Retinal pigment epithelial cell (primary cell): ENCODE measurements around the gene PACS1.

Experiments
- DNase-seq: peaks from one replicate; pipeline ENCODE4 v3.0.0-alpha.2; 2010; ENCODE audit warnings: low read depth
- H3K4me3 ChIP-seq: 2 replicates; pipeline ENCODE4 v1.5.1; 2011; ENCODE audit warnings: mild to moderate bottlenecking, low read length, control low read depth, moderate library complexity
- TF ChIP-seq, protein P1 (sequence below): conservative IDR thresholded peaks from 2 replicates; pipeline ENCODE4 v1.5.1; 2011; ENCODE audit warnings: low read depth, low read length, control low read depth, inconsistent platforms

Gene PACS1

DNA sequence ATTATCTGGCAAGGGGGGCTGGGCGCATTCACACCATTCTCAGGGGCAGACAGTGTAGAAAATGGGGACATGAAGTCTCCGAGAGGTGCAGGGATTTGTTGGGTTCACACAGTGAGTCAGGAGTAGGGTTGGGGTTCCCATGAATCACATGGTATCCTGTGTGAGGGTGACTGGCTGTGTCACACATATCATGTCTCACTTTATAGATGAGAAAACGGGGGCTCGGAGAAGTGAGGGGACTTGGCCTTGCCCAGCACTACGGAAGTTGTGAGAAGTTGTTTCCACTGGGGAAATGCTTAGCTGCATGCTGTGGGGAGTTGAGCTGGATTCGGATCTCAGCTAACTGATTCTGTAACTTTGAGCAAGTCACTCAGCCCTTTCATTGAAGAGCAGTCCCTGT, 25.3 kb upstream of the PACS1 start:
- no peak for DNase-seq
- H3K4me3 ChIP-seq, result no peak overlapping the region
- TF ChIP-seq, protein P1, sequence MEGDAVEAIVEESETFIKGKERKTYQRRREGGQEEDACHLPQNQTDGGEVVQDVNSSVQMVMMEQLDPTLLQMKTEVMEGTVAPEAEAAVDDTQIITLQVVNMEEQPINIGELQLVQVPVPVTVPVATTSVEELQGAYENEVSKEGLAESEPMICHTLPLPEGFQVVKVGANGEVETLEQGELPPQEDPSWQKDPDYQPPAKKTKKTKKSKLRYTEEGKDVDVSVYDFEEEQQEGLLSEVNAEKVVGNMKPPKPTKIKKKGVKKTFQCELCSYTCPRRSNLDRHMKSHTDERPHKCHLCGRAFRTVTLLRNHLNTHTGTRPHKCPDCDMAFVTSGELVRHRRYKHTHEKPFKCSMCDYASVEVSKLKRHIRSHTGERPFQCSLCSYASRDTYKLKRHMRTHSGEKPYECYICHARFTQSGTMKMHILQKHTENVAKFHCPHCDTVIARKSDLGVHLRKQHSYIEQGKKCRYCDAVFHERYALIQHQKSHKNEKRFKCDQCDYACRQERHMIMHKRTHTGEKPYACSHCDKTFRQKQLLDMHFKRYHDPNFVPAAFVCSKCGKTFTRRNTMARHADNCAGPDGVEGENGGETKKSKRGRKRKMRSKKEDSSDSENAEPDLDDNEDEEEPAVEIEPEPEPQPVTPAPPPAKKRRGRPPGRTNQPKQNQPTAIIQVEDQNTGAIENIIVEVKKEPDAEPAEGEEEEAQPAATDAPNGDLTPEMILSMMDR, result no peak

DNA sequence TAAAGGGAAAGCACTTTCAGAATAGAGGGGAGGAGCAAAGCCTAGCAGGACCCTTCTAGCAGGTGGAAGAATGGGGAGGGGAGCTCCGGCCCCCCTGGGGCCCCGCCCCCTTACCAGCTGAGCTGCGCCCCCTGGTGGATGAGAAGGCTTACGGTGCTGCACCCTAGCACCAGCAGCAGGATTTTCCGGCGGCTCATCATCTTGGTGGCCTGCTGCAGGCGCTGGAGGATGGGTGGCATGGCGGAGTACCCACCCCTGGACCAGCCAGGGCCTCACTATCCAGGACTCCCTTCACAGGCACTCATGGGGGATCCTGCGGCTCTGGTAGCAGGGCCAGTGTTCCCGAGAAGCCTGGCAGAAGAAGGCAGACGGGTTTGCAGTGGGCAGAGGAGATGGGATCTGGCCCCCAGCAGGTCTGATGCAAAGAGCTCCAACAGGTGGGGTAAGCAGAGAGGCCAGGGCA, 24.9 kb upstream of the PACS1 start:
- TF ChIP-seq, protein P1, result peak; percentile 95
- H3K4me3 ChIP-seq, result no peak overlapping the region
- DNase-seq, result no peak

DNA sequence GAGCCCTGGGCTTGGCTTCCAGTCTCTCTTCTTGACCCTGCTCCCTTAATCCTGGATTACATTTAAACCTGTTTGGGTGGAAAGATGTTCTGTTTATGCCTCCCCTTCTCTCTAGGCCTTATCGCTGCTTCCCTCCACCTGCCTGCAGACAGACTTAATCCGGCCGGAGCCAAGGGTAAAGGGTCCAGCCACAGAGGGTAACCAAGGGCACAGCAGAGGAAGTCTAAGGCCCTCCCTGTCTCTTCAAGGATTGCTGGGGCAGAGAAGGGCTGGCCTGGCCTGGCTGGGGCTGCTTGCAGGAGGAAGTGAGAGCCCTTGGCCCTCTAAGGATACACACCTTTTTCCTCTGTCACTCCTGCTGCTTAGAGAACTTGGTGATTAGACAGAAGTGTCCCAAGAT, 23.2 kb upstream of the PACS1 start:
- no peak overlapping the region for H3K4me3 ChIP-seq
- DNase-seq, result no peak
- TF ChIP-seq, protein P1, result no peak

DNA sequence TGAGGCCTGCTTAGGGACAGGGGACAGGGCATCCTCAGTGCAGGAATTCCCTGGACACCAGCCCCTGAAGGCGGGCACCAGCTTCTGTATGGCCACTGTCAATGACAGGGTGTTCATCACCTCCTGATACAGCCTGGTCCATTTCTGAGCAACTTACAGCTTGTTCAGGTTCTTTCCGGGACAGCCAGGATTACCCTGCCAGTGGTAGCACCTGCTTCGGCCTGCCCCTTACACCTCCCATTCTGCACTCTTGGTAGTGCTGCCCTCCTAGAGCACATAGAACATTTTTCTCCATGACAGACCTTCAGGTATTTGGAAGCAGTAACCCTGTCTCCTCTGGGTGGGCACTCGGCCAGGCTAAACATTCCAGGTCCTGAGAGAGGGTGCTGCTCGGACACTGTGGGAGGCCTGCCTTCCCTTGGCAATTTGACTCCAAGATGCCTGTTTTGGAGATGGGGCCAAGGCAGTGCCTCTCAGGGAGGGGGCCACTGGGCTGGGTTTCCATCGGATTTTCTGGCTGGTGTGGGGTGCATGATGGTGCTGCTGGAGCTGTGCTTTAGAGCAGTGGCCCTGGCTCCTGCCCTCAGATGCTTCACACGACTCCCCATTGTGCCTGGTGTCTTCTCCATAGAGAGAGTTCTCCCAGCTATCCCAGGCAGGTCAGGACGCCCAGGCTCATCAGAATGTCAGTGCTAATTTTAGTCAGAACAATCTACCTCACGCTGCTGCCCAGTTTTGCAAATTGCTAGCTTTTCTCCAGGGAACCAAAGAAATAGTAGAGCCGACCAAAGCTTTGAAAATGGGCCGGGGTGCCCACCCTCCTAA, 22.3 kb upstream of the PACS1 start:
- no peak overlapping the region for H3K4me3 ChIP-seq
- TF ChIP-seq, protein P1, result no peak
- no peak for DNase-seq

DNA sequence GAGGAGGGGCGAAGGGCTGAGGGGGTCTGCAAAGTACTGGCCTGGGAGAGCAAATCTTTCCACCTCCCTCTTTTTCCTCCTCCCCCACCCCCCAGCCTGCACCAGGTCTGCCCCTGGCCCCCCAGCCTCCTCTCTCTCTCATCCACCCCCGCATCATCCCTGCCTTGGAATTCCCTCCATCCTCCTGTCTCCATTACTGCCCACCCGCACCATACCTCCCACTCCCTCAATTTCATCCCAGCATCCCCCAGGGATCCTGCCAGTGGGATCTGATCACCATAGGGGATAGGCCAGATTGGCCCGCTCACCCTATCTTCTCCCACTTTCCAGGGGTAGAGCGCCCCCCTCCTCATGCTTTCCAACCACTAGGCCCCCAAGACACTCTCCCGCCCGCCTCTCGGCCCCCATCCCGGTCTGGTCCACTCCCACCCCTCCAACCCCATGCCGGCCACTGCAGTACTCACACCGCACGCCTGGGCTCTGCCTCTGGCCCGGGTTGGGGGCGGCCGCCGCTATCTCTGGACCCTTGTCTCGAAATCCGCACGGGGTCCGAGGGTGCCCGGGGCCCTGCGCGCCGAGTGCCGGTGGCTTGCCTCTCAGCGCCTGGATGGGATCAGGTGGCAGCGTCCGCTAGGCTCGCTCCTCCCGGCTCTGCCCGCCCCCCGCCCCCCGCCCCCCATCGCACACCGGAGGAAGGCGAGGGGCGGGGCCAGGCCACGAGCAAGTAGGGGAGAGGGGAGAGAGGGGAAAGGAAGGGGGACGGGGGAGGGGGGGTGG, 21.3 kb upstream of the PACS1 start, which contains the start of gene GAL3ST3:
Gene GAL3ST3, minus strand, starts transcription at position 615 of the 777 bp plus-strand sequence. CDS start 3,746 bp downstream, outside the sequence.
- TF ChIP-seq, protein P1, result no peak
- no peak for DNase-seq
- peak within 1 kb of the TSS; percentile 47 for H3K4me3 ChIP-seq

DNA sequence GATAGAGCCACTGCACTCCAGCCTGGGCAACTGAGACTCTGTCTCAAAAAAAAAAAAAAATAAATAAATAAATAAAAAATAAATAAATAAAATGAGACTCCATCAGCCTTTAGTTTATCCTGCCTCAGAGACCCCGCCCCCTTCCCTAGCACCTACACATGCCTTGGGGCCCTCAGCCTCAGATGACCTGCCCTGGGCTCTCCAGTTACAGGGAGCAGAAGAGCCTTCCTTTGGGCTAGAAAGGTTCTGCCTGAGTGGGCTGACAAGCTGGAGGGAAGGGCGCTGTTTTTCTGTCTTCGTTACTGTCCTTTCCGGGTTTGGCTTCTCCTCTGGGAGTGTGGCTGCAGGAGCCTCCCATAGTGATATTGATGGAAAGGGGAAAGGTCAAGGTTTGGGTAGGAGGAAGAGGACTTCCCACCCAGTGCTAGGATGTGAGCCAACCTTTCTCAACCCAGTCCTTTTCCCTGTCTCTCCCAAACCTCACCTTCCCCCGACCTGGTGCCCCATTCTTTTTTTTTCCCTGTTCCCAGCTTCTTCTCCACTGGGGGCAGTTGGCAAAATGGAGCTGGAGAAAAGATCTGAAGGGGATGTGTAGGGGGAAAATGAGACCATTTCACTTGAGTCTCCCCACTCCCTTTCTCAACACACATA, 19.4 kb upstream of the PACS1 start:
- H3K4me3 ChIP-seq, result no peak overlapping the region
- TF ChIP-seq, protein P1, result no peak
- DNase-seq, result no peak
